Measurements from ENCODE around the gene CACTIN.
"Not testable (repeated sequence)": the region's sequence is repeated elsewhere in the genome, so short reads cannot be mapped to it uniquely, and the experiment has no call there.

Gene CACTIN

DNA sequence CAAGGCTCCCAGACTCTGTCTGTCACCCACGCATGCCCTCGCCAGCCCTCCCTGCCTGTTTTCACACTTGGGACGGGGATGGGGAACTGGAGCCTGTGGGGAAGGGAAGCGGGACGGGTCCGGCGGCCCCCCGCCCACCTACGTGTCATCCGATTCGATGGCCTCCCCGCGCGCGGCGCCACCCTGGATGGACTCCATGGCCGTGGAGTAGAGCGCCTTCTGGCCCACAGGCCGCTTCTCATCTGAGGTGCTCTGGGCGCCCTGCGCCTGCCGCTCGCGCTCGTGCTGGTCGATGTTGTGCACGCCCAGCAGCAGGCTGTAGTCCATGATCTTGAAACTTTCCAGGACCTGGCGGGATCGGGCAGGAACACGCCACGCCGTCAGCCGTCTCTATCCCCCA lies 25.1 kb upstream of the CACTIN start:
- TF ChIP-seq, protein P1, sequence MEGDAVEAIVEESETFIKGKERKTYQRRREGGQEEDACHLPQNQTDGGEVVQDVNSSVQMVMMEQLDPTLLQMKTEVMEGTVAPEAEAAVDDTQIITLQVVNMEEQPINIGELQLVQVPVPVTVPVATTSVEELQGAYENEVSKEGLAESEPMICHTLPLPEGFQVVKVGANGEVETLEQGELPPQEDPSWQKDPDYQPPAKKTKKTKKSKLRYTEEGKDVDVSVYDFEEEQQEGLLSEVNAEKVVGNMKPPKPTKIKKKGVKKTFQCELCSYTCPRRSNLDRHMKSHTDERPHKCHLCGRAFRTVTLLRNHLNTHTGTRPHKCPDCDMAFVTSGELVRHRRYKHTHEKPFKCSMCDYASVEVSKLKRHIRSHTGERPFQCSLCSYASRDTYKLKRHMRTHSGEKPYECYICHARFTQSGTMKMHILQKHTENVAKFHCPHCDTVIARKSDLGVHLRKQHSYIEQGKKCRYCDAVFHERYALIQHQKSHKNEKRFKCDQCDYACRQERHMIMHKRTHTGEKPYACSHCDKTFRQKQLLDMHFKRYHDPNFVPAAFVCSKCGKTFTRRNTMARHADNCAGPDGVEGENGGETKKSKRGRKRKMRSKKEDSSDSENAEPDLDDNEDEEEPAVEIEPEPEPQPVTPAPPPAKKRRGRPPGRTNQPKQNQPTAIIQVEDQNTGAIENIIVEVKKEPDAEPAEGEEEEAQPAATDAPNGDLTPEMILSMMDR (IDR thresholded peaks at IDR 0.05): no peak
- no peak overlapping the region for H3K27ac ChIP-seq
- no peak for DNase-seq (ENCODE audit: low spot score)
- no peak overlapping the region for H3K4me3 ChIP-seq

DNA sequence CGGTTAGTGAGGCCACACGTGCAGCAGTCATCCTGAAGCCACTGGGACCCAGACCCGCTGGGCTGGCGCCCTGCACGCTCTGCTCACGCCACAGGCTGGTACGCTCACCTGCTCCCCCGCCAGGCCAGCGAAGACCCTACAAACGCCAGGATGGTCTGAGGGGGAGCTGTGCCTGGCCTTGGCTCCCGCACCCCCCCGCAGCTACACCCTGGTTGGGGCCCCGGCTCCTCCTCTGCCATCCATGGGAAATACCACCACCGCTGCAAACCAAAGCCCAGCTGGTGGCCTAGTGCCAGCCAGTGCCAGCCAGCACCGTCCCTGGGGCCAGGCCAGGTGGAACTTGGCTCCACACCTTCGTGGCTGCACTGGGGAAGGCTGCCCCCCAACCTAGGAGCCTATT lies 23.3 kb upstream of the CACTIN start:
- Histone ChIP-seq H3K27ac (no peak overlapping the region), H3K4me3 (no peak overlapping the region)
- TF ChIP-seq, protein P1 (IDR thresholded peaks at IDR 0.05): no peak
- no peak for DNase-seq (ENCODE audit: low spot score)

DNA sequence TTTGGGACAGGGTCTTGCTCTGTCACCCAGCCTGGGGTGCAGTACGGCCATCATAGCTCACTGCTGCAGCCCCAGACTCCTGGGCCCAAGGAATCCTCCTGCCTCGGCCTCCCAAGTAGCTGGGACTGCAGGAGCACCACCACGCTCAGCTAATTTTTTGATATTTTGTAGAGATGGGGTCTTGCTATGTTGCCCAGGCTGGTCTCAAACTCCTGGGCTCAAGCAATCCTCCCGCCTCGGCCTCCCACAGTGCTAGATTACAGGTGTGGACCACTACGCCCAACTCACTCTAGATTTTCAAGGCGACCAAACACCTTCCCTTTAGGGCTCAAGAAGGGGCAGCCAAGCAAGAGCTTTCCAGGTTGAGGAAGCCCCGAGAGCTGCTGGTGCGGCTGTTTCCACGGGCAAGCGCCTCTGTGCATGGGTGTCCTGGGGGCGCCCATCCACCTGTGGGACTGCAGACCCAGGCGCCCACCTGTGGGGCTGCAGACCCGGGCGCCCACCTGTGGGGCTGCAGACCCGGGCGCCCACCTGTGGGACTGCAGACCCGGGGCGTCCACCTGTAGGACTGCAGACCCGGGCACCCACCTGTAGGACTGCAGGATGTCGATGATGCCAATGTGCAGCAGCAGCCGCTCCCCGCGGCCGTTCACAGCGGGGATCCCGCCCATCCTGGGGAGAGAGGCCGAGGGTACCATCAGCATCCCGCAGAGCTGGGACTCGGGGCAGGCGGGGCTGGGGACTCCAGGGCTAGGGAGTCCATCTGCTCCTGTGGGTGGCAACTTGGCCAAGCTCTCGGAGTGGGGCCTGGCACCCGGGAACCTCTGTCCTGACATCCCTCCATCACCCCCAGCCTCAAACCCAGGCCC lies 21.7 kb upstream of the CACTIN start:
- TF ChIP-seq, protein P1 (IDR thresholded peaks at IDR 0.05): no peak

DNA sequence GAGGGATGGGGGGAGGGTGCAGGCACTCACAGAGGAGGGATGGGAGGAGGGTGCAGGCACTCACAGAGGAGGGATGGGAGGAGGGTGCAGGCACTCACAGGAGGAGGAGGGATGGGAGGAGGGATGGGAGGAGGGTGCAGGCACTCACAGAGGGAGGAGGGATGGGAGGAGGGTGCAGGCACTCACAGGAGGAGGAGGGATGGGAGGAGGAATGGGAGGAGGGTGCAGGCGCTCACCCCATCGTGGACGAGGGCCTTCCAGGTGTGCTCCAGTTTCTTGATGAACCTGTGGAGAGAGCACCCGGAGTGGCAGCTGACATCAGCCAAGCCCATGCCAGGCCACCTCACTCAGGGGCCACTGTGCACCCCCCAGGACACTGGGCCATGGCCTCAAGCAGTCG lies 20.5 kb upstream of the CACTIN start:
- DNase-seq (ENCODE audit: low spot score); H3K27ac ChIP-seq; H3K4me3 ChIP-seq: not testable (repeated sequence)

More for the DNA sequence above, 21.7 kb upstream of the CACTIN start:
- Histone ChIP-seq H3K27ac (no peak overlapping the region), H3K4me3 (no peak overlapping the region)
- no peak for DNase-seq (ENCODE audit: low spot score)

DNA sequence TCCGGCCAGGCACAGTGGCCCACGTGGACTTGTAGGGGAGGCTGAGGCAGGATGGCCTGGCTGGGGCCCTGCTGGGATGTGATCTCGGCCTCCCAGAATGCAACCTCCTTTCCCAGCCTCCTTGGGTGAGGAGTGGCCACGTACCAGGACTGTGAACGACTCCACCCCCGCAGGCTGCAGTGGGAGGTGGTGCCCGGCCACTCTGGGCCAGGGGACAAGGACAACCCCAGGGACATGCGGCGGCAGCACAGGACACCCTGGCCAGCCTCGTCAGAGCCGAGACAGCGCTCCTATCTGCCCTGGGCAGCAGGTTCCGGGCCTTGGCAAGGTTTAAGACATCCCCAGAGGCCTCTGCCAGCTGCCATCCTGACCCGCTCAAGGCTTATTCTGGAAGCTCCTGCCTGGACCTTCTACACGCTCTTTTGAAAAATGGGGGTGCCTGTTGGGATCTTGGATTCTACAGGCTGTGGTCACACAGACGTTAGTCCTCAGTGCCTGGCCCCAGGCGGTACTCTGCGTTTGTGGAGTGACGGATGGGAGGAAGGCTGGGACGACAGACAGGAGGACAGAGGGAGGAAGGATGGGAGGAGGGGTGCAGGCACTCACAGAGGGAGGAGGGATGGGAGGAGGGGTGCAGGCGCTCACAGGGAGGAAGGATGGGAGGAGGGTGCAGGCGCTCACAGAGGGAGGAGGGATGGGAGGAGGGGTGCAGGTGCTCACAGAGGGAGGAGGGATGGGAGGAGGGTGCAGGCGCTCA lies 19.9 kb upstream of the CACTIN start:
- H3K27ac ChIP-seq: no peak overlapping the region
- no peak for DNase-seq (ENCODE audit: low spot score)
- no peak overlapping the region for H3K4me3 ChIP-seq
- TF ChIP-seq, protein P1 (IDR thresholded peaks at IDR 0.05): no peak

DNA sequence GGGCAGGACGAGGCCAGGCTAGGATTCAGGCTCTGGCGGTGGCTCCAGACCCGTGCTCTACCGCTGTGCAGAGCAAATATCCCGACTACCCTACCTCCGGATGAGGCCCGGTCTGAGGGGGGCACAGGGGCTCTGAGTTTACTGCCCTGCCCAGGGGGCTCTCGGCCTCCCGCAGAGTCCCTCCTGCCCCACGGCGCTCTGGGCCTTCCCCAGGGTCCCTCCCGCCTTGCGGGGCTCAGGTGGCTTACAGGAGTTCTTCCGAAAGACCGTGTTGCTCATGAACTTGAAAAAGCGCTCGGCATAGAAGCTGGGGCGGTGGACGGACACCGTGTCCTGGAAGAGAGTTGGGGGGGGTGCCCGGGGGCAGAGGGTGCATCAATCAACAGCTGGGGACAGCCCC lies 19.1 kb upstream of the CACTIN start:
- DNase-seq (ENCODE audit: low spot score): no peak
- TF ChIP-seq, protein P1 (IDR thresholded peaks at IDR 0.05): no peak
- H3K27ac ChIP-seq: no peak overlapping the region

DNA sequence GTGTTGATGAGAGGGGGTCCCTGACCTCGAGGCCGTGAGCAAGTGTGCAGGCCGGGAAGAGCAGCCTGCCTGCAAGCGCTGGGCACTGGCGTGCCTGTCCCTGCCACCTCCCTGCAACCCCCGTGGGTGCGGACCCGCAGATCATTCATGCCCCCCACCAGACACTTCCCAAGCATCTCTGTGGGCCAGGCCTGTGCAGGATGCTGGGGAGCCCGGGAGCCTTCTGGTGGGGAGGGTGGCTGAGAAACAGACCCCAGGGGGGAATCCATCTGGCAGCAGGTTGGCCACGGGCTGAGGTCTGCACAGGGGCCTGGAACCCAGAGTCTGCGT lies 18.4 kb upstream of the CACTIN start:
- no peak for DNase-seq (ENCODE audit: low spot score)
- no peak overlapping the region for H3K4me3 ChIP-seq
- H3K27ac ChIP-seq: no peak overlapping the region
- TF ChIP-seq, protein P1 (IDR thresholded peaks at IDR 0.05): no peak

More for the DNA sequence above, 19.1 kb upstream of the CACTIN start:
- no peak overlapping the region for H3K4me3 ChIP-seq

Measured in coronary artery (tissue), 2 donors.